ENCODE measurements around the gene ATP6AP1. TPM values are rescaled to one million over a fixed set of nuclear protein-coding genes. Genes with fewer than 3 reads are reported as not detected.
A peak's percentile ranks its signal among the peaks of the same experiment; 100 is the strongest.

Gene ATP6AP1
- total and polyA plus RNA-seq, 10 of the 15 experiments (the other 5 are each of a cell fraction or from before 2014, with no cell fraction given): 4.5 to 56.4 (median 32.0) TPM

- TF ChIP-seq RBBP5 (conservative IDR thresholded peaks at IDR 0.05) (no peak), NFYB (IDR thresholded peaks at IDR 0.05; ENCODE audit: insufficient read depth, low read depth, low read length) (no peak), NRF1 (conservative IDR thresholded peaks at IDR 0.05; ENCODE audit: low read depth, low read length) (peak; percentile 79), EGR1 (IDR thresholded peaks at IDR 0.05; ENCODE audit: borderline replicate concordance in 1 of 2, low read depth in 2 of 2, low read length in 2 of 2) (peak in 1 of 2 experiments; percentile 70; a peak in 2 of 3 replicates), PAX8 (IDR thresholded peaks at IDR 0.05) (no peak), ZNF384 (IDR thresholded peaks at IDR 0.05; ENCODE audit: borderline replicate concordance, low read depth, low read length) (no peak), ESRRA (IDR thresholded peaks at IDR 0.05; ENCODE audit: low read length) (no peak), BHLHE40 (IDR thresholded peaks at IDR 0.05; ENCODE audit: borderline replicate concordance in 1 of 2, low read depth in 2 of 2, low read length in 1 of 2) (peak in 1 of 2 experiments; percentile 83; a peak in 2 of 4 replicates), ZBED1 (IDR thresholded peaks at IDR 0.05; ENCODE audit: borderline replicate concordance) (no peak), TAF1 (IDR thresholded peaks at IDR 0.05; ENCODE audit: borderline replicate concordance, low read depth, low read length) (peak; percentile 18; the same call in 1 of the 2 replicates), RFX5 (IDR thresholded peaks at IDR 0.05; ENCODE audit: low read depth, low read length) (no peak), ZBTB33 (IDR thresholded peaks at IDR 0.05) (no peak), GATAD2B (conservative IDR thresholded peaks at IDR 0.05; ENCODE audit: low read depth) (peak; percentile 14; the same call in 1 of the 2 replicates), ZNF207 (IDR thresholded peaks at IDR 0.05; ENCODE audit: borderline replicate concordance) (peak; percentile 53; the same call in 1 of the 2 replicates), KAT2A (conservative IDR thresholded peaks at IDR 0.05; ENCODE audit: control insufficient read depth, low read depth, low read length) (no peak), CHD1 (IDR thresholded peaks at IDR 0.05; ENCODE audit: low read depth, low read length) (no peak), RELB (IDR thresholded peaks at IDR 0.05; ENCODE audit: low read depth) (0 out of 2 replicates have a peak, but pooled peaks have one; percentile 43), HSF1 (IDR thresholded peaks at IDR 0.05; ENCODE audit: low read depth, low read length) (no peak), ZNF217 (IDR thresholded peaks at IDR 0.05) (no peak), CBX3 (IDR thresholded peaks at IDR 0.05; ENCODE audit: borderline replicate concordance, low read depth) (no peak), MTA3 (IDR thresholded peaks at IDR 0.05; ENCODE audit: borderline replicate concordance, low read length) (no peak), NBN (IDR thresholded peaks at IDR 0.05) (peak; percentile 64; the same call in 1 of the 2 replicates), CHD2 (IDR thresholded peaks at IDR 0.05; ENCODE audit: borderline replicate concordance, low read depth, low read length) (no peak), ZNF622 (IDR thresholded peaks at IDR 0.05) (no peak)
Measured at GRCh38 chrX:154478728-154479622, 50.5 kb downstream of the ATP6AP1 start, which contains the start of gene LAGE3 (continued).

All from GM12878 (cell line).